Measurements from ENCODE around the gene IFITM10. TPM values are rescaled to one million over a fixed set of nuclear protein-coding genes. Genes with fewer than 3 reads are reported as not detected.

IFITM10 gene
- 1.5 TPM for total RNA-seq
- long read RNA-seq: 0 reads

DNA sequence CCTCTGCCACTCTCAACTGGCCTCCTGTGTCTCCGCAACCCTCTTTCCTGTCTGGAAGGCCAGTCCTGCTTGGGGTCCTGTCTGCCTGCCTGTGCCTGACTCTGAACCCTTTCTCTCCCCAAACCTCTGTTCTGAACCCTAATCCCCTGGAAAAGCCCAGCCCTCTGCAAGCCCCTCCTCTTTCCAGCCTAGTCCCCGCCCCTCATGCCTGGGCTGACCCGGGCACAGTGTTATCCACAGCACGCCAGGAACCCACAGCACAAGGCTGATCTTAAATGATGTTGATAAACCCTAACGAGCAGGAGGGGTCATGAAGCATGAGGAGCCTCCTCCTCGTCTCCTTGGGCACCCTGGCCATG is at the start of gene IFITM10:
Gene IFITM10, minus strand, starts transcription at position 115 of the 359 bp plus-strand sequence. CDS start 153 bp downstream, outside the sequence.
- no peak for DNase-seq (ENCODE audit: low spot score)

- DNase-seq (ENCODE audit: low spot score): no peak
Measured at GRCh38 chr11:1797391-1798125, 47.2 kb upstream of the IFITM10 start.

DNA sequence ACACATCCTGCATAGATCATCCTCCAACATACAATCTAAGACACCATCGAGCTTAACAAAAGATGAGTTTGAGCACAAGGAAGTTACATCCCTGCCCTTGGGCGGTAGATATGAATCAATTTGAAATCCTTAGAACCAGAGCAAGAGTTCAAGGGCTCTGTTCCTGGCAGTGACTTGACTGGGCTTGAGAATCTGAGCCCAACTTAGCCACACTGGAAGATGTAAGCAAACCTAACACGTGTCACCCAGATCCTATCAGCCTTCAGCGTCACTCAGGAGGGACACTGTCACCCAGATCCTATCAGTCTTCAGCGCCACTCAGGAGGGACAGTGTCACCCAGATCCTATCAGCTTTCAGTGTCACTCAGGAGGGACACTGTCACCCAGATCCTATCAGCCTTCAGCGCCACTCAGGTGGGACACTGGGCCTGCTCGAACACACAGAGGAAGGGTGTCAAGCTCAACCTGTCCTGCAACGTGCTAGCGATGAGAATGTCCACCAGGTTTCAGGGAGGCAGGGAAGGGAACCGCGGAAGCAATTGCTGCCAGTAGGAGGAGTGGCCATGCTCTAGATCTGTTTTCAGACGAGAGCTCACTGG is 46.1 kb upstream of the IFITM10 start:
- no peak for DNase-seq (ENCODE audit: low spot score)

- DNase-seq (ENCODE audit: low spot score): no peak
Measured at GRCh38 chr11:1793081-1793480, 42.7 kb upstream of the IFITM10 start.

DNA sequence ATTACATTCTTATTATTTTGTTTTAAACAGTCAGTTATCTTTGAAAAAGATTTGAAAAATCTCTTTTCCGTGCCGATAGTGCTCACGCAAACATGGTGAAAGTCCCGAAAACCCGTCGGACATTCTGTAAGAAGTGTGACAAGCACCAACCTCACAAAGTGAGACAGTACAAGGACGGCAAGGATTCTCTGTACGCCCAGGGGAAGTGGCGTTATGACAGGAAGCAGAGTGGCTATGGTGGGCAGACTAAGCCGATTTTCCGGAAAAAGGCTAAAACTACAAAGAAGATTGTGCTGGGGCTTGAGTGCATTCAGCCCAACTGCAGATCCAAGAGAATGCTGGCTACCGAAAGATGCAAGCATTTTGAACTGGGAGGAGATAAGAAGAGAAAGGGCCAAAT is 42.1 kb upstream of the IFITM10 start:
- no peak for DNase-seq (ENCODE audit: low spot score)

DNA sequence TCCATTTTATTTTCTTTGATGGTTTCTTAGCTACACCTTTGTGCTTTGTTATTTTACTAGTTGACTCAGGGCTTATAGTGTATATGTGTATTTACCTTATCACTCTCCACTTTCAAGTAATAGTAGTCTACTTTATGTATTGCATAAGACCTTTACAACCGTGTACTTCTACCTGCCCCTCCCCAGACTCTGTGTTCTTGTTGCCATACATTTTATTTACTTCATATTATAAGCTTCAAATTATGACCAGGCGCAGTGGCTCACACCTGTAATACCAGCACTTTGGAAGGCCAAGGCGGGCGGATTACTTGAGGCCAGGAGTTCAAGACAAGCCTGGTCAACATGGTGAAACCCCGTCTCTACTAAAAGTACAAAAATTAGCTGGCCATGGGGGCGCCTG is 41.5 kb upstream of the IFITM10 start:
- no peak for DNase-seq (ENCODE audit: low spot score)

GRCh38 chr11:1786466-1786865 is 36.1 kb upstream of the IFITM10 start:
- DNase-seq (ENCODE audit: low spot score): peak; percentile 24

DNA sequence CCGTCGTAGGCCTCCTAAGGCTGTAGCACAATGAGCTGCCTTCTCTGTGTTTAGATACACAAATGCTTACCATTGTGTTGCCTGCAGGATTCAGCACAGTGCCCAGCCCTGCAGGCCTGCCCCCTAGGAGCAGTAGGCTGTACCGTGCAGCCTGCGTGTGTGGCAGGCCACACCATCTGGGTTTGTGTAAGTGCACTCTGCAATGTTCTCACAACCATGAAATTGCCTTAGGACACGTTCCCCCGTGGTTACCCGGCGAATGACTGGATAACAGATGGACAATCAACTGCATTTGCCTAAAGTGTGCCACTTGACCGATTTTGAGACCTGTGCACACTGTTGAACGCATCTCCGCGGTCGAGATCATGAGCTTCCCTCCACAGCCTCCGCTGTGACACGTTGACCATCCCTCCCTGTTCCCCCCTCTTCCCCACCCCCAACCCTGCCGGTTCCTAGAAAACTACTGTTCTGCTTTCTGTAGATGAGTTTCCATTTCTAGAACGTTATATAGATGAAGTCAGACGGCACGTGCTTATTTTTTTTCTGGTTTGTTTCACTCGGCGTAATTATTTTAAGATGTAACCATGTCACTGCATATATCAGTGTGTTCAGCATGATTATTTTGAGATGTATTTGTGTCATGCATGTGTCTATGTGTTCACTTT is 35.5 kb upstream of the IFITM10 start:
- peak; percentile 84 for DNase-seq (ENCODE audit: low spot score)

DNA sequence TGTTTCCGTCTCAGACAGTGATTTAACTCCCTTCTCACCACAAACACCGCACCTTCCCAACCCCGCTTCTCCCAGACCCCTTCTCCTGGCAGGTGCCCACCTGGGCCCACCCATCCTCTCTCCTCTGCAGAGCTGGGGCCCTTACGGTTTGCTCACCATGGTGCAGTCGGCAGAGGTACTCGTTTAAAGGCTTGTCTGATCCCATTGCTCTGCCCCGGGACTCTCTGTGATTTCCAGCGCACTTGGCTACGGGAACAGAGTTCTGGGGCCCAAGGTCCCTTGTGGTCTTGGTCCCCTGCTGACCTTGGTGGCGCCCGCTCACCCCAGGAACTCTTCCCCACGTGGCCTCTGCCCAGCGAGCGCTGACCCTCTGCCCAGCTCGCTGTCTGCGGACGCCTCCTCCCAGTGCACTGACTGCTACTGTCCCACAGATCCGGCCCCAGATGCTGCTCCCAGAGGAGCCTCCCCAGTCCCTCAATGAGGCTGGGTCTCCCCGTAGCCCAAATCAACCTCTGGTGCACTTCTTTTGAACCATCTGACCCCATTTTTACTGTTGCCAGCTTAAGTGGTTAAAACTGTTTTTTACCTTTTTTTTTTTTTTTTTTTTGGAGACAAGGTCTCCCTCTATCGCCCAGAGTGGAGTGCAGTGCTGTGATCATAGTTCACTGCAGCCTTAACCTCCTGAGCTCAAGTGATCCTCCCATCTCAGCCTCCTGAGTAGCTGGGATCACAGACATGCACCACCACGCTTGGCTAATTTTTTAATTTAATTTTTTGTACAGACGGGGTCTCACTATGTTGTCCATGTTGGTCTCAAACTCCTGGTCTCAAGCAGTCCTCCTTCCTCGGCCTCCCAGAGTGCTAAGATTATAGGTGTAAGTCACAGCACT is 34.6 kb upstream of the IFITM10 start:
- peak; percentile 87 for DNase-seq (ENCODE audit: low spot score)

DNA sequence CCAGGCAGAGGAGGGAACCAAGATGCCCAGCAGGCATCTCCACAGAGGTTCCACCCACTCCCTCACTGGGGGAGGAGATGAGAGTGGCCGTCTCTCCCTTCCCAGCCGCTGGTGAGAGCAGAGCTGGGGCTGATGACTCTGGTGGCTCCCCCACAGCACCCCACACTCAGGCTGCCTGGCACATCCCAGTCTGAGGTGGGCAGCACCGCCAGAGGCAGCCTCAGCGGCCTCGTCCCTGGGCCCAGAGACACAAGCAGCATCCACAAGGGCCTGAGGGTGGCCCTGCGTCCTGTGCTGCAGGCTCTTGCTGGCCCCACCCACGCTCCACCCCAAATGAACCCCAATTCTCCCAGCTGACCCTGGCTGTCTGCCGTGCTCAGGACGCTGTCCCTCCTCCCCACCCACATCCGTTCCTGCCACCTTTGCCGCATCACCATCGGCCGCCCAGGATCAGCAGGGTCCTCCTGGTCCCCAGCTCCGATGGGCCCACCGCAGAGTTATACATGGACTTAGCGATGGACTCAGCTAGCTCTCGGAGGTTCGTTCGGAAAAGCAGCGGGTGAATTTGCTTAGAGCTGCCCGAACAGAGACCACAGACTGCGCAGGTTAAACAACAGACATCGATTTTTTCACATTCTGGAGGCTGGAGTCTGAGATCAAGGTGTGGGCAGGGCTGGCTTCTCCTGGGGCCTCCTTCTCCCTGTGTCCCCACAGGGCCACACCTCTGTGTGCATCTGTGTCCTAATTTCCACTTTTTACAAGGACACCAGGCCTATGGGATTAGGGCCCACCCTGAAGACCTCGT is 33.5 kb upstream of the IFITM10 start:
- DNase-seq (ENCODE audit: low spot score): peak; percentile 80

DNA sequence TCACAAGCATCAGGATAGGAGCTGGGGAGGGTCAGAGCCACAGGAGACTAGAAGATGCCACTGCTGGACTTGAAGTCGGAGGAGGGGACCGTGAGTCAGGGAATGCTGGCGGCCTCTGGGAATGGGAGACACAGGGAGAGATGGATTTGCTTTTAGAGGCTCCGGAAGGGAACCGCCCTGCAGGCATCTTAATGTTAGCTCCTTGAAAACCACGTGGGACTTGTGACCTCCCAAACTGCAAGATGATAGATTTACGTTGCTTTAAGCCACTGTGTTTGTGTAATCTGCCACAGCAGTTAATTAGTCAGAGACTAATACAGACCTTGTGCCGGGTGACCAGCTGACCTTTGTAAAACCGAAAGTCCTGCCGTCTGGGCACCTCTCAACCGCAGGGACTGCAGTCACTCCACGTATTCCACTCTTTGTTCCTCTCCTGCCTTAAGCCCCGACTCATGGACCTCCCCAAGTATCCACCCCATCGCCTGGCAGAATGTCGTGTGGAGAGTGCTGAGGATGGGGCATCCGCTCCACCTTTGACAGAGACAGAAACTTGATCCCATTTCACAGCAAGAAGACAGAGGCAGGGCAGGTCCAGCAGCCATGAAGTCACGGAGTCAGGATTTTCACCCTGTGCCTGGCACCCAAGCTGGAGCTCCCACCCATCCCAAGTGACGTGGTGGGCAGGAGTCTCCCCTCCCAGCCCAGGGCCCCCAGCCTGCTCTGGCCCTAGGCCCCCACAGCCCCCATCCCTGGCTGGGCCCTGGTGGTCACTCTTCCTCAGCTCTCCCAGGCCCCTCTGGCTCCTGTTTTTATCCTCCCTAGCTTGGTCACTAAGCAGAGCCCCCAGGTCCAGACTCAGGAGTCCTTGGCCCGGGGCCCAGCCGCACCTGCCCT is 32.7 kb upstream of the IFITM10 start:
- DNase-seq (ENCODE audit: low spot score): peak; percentile 87

DNA sequence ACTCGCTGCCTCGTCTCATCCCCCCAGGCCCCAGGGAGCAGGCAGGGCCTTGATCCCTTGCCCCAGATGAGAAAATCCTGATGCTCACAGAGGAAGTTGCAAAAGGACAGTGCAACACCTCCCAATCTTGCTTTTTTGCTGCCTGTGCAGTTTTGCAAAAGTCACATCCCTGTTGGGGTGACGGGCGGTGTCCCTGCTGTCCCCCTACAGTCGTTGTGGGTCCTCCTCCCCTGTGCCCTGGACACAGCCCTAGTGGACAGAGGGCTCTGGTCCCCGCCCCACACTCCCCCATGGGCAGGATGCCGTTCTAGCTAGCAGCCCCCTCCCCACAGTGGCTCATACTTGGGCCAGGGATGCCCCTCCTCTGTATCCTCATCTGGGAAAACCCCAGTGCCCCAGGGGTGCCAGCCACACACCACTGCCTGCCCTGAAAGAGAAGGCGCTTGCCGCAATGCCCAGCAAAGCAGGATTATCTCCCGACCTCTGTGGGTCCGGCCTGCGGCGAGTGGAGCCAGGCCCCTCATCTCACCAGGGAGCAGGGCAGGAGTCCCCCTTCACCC is 31.7 kb upstream of the IFITM10 start:
- peak; percentile 82 for DNase-seq (ENCODE audit: low spot score)

- peak; percentile 73 for DNase-seq (ENCODE audit: low spot score)
Measured at GRCh38 chr11:1781593-1781975, 31.2 kb upstream of the IFITM10 start.

DNA sequence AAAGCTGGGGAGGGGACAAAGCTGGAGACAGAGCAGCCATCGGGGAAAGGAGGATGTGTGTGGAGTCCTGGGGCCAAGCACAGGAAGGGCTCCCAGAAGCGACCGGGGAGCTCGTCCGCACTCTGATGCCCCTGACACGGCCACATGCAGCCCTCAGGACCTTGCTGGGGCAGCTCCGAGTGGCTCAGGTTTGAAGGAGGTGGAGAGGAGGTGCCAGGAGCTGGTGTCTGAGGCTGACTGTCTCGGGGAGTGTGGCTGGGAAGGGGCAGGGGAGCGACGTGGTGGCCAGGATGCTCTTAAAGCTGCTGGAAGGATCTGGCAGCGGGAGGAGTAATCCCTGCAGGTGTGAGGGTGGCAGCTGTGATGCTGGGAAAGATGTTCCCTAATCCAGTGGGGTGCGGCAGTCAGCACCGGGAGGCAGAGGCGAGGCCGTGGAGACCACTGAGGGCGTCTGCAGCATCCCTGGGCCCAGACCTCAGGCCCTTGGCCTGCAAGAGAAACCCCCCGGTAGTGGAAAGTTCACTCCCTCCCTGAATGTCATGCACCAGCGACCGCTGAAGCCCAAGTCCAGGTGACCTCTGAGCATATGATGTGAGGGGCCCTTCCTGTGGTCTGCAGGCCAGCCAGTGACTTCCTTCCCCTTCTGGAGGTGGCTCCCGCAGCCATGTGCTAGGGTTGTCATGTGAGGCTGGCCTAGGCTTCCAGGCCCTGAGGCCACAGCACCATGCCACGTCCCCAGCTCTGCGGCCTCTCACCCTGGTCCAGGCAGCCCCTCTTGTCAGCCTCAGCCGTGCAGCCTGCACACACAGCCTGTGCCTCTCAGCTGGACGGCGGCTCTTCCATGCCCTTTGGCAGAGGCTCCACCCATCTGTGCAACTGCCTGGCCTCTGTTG is 30.6 kb upstream of the IFITM10 start:
- DNase-seq (ENCODE audit: low spot score): peak; percentile 85

DNA sequence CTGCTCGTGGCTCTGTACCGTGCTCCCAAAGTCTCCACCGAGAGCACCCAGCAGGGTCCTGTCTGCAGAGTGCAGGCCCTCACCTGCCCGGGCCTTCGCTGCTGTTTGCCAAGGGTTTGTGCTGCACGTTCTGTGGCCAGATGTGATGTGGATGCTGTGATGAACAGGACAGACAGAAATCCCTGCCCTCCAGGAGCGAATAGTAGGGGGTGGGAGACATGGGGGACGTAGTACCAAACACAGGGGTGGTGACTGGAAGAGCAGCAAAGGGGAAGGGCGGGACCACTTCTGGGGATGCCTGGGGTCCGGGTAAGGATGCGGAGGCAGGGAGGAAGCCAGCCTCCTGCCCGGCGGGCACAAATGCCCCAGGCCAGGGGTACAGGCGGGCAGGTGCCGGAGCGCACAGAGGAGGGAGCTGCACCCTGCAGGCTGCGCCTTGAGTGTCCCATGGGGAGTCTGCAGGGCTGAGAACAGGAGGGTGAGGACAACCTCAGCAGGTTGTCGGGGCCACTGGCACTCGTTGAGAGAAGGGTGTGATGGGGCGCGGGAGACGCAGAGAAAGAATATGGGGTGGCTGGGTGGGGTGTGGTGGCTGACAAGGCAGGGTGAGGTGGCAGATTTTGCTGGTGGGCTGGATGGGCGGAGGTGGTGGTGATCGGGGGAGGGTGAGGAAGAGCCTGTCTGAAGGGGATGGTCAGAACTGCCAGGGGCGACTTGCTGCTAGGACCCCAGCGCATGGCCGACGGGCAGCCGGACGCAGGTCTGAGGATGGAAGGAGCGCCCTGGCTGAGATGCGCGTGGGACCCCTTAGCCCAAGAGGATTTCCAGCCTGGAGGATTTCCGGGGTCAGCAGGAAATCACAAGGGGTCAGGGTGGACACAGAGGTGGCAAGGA is 29.7 kb upstream of the IFITM10 start:
- peak; percentile 59 for DNase-seq (ENCODE audit: low spot score)

DNA sequence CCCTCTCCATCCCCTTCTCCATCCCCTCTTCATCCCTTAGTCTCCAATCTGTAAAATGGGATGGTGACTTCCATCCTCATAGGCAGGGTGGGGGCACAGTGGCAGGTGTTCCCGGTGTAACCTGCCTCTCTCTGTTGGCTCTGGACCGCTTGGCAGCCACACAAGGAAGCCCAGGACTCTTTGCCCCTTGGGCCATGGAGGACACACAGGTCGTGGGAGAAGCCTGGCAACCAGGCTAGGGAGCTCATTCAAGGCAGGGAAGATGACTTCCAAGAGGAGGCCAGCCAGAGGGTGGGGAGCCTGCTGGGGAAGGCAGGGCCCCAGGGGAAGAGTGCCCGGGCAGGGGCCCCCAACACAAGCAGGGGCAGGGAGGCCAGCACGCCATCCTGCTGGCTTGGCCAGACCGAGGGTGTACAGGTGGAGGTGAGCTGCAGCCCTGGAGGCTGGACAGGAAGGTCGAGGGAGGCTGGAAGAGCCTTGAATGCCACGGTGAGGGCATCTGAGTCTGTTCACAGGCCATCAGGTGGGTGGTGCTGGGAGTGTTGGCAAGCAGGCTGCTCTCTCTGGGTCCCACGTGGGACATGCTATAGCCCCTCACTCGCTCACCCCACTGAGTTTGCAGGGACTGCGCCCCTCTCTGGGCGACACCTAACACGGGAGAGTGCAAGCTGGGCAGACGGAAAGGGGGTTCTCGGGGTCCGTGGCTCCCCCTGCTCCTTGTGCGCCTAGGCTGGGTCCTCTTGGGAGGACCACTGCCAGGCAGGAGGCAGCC is 28.8 kb upstream of the IFITM10 start:
- DNase-seq (ENCODE audit: low spot score): peak; percentile 78
